HepG2 (cell line): ENCODE results near the gene NAXD. TPM values are rescaled to one million over a fixed set of nuclear protein-coding genes. Genes with fewer than 3 reads are reported as not detected.
"Not testable (repeated sequence)": the region's sequence is repeated elsewhere in the genome, so short reads cannot be mapped to it uniquely, and the experiment has no call there.

ENCODE experiments used
- ATAC-seq: fragments of 200-7000 bp; cut with Tn5 transposase; 3 replicates; pipeline ENCODE4 v1.9.1; 2020; ENCODE audit warnings: mild to moderate bottlenecking, moderate library complexity
- BruUV-seq: library from RNA; stranded (reverse); fragments of 400-500 nt; replicated peaks from 2 replicates; lab custom pipeline; 2021; lab: Mats Ljungman, UMichigan
- CTCF ChIA-PET: fragments of 300-600 bp; formaldehyde crosslinking; extraction: SDS; loops from one replicate; lab custom pipeline; 2021; ENCODE audit warnings: low total read pairs, inconsistent platforms, low intra/inter-chr PET ratio; lab: Yijun Ruan, JAX
- POLR2A ChIA-PET: fragments of 350-600 bp; sonication (Branson Sonifier 250); formaldehyde crosslinking; loops from one replicate; lab custom pipeline; 2020; ENCODE audit warnings: antibody characterized with exemption, inconsistent platforms; lab: Yijun Ruan, JAX
- DNase-seq: peaks from one replicate; pipeline ENCODE4 v3.0.0-alpha.2; 2015; ENCODE audit warnings: low spot score
- FAIRE-seq: peaks from 3 replicates; lab custom pipeline; 2011; peaks lifted over from hg19 to GRCh38; lab: Jason Lieb, UNC
- H2AFZ ChIP-seq: one replicate; pipeline ENCODE4 v1.6.1; 2011; ENCODE audit warnings: low read length, inconsistent platforms
- H3K27ac ChIP-seq: fragments of 300-600 bp; 3 replicates; pipeline ENCODE4 v1.8.0; 2011; ENCODE audit warnings: mixed run types, mild to moderate bottlenecking, mixed read lengths, low read length, inconsistent platforms; ENCODE audit not compliant: insufficient read depth; ENCODE audit errors: extremely low read length
- H3K27me3 ChIP-seq, 2 experiments: fragments of 200-600 bp in 1 of 2; 2 replicates in 1 of 2; 3 replicates in 1 of 2; pipeline versions ENCODE4 v1.6.0 to v1.8.0; 2011; ENCODE audit warnings: low read length in 2 of 2, mild to moderate bottlenecking in 2 of 2, moderate library complexity in 2 of 2, inconsistent platforms in 1 of 2; ENCODE audit not compliant: insufficient read depth in 2 of 2, control insufficient read depth in 1 of 2
- H3K36me3 ChIP-seq, 2 experiments: fragments of 200-600 bp in 1 of 2; replicated peaks in 1 of 2; 2 replicates in 1 of 2; 3 replicates in 1 of 2; pipeline versions ENCODE4 v1.5.1 to v1.8.0; 2011; ENCODE audit warnings: low read length in 2 of 2, inconsistent platforms in 1 of 2; ENCODE audit not compliant: insufficient read depth in 2 of 2, control insufficient read depth in 1 of 2
- H3K4me1 ChIP-seq: 2 replicates; pipeline ENCODE4 v1.5.1; 2012; ENCODE audit warnings: low read length, inconsistent platforms; ENCODE audit not compliant: insufficient read depth
- H3K4me2 ChIP-seq: 2 replicates; pipeline ENCODE4 v1.6.0; 2011; ENCODE audit warnings: low read depth, low read length, inconsistent platforms
- H3K4me3 ChIP-seq, 3 experiments: fragments of 200-600 bp in 1 of 3; sonication (generic), shearing (Covaris generic) in 1 of 3; replicated peaks in 1 of 3; 2 replicates each; pipeline ENCODE4 v1.5.1; 2011 to 2016; ENCODE audit warnings: low read length in 3 of 3, inconsistent platforms in 2 of 3, low read depth in 2 of 3, mild to moderate bottlenecking in 2 of 3, control low read depth in 1 of 3, mixed read lengths in 1 of 3; ENCODE audit not compliant: insufficient read depth in 1 of 3
- H3K79me2 ChIP-seq: one replicate; pipeline ENCODE4 v1.6.1; 2011; ENCODE audit warnings: low read length, inconsistent platforms; ENCODE audit not compliant: insufficient read depth
- H3K9ac ChIP-seq: 2 replicates; pipeline ENCODE4 v1.6.0; 2011; ENCODE audit warnings: mild to moderate bottlenecking, low read depth, low read length, inconsistent platforms; ENCODE audit not compliant: insufficient read depth
- H3K9me3 ChIP-seq: 2 replicates; pipeline ENCODE4 v1.5.1; 2012; ENCODE audit warnings: mild to moderate bottlenecking, low read length
- H4K20me1 ChIP-seq: 2 replicates; pipeline ENCODE4 v1.6.0; 2011; ENCODE audit warnings: inconsistent platforms, mild to moderate bottlenecking, low read length, moderate library complexity; ENCODE audit not compliant: insufficient read depth
- HOXA5 ChIP-seq: sonication (generic); formaldehyde crosslinking; IDR thresholded peaks from 2 replicates; pipeline ENCODE4 v1.4.0; 2020; ENCODE audit warnings: missing genetic modification reagents
- MIER3 ChIP-seq: IDR thresholded peaks from 2 replicates; pipeline ENCODE4 v1.6.1; 2016; ENCODE audit warnings: missing compliant biosample characterization, borderline replicate concordance
- PPARG ChIP-seq: conservative IDR thresholded peaks from 2 replicates; pipeline ENCODE4 v1.6.1; 2016; ENCODE audit warnings: missing biosample characterization, missing genetic modification reagents
- RAD21 ChIP-seq: fragments of 450-650 bp; formaldehyde crosslinking; IDR thresholded peaks from 2 replicates; pipeline ENCODE4 v1.5.0; 2020; ENCODE audit warnings: mild to moderate bottlenecking
- ZNF263 ChIP-seq: sonication (generic); formaldehyde crosslinking; IDR thresholded peaks from 2 replicates; pipeline ENCODE4 v1.4.0; 2020; ENCODE audit warnings: missing genetic modification reagents
- ZNF496 ChIP-seq: sonication (generic); formaldehyde crosslinking; IDR thresholded peaks from 2 replicates; pipeline ENCODE4 v1.8.1; 2023; ENCODE audit warnings: mild to moderate bottlenecking, moderate library complexity, missing genetic modification reagents; ENCODE audit not compliant: insufficient replicate concordance
- ZNF572 ChIP-seq: sonication (generic); formaldehyde crosslinking; IDR thresholded peaks from 2 replicates; pipeline ENCODE4 v1.5.1; 2020; ENCODE audit warnings: mild to moderate bottlenecking, missing genetic modification reagents
- WGBS: methylation state at CpG from one replicate; pipeline ENCODE4 v1.1.6; 2017; ENCODE audit warnings: low lambda C conversion rate; 5-methylcytosine and 5-hydroxymethylcytosine counted together
- in situ Hi-C: cut with HindIII; loops from 2 replicates; pipeline ENCODE4 v1.10.0; 2017; ENCODE audit warnings: low pct_unique_long_range_greater_than_20kb; ENCODE audit not compliant: extremely low pct_ligation_motif_present
- intact Hi-C: fragments of 100-400 bp; cut with micrococcal nuclease; formaldehyde crosslinking; loops from one replicate; pipeline ENCODE4 v1.10.0; 2022; ENCODE audit not compliant: unreplicated experiment
- polyA plus RNA-seq, 8 experiments: library from polyadenylated mRNA; depleted of rRNA in 3 of 8; stranded (reverse) in 7 of 8; unstranded in 1 of 8; fragments of >200 nt; fragmentation: Illumina TruSeq in 4 of 8; extraction: Trizol in 4 of 8; gene quantifications; 2 replicates each; pipeline versions ENCODE4 v1.2.1 to v1.2.3, GENCODE V29; 2011 to 2016; ENCODE audit warnings: low read depth in 4 of 8, missing spikeins in 1 of 8, mixed read lengths in 1 of 8; ENCODE audit not compliant: insufficient read depth in 1 of 8
- total RNA-seq, 5 experiments: library from RNA; depleted of rRNA; stranded (reverse); fragments of >200 nt; fragmentation: Illumina TruSeq; extraction: Trizol; gene quantifications; 2 replicates each; pipeline ENCODE4 v1.2.3, GENCODE V29; 2016; ENCODE audit warnings: low read depth in 1 of 5
- TF ChIP-seq, protein P1 (sequence below): sonication (generic); formaldehyde crosslinking; IDR thresholded peaks from 2 replicates; pipeline ENCODE4 v1.5.0; 2020; ENCODE audit warnings: mild to moderate bottlenecking, missing genetic modification reagents, borderline replicate concordance
- TF ChIP-seq, protein P2 (sequence below): sonication (generic); formaldehyde crosslinking; IDR thresholded peaks from 2 replicates; pipeline ENCODE4 v1.5.0; 2020; ENCODE audit warnings: mild to moderate bottlenecking, missing genetic modification reagents

The NAXD gene
- total and polyA plus RNA-seq, 2 of the 13 experiments (the other 11 are each of a cell fraction or from before 2014, with no cell fraction given), result 19.0 to 23.2 TPM

DNA sequence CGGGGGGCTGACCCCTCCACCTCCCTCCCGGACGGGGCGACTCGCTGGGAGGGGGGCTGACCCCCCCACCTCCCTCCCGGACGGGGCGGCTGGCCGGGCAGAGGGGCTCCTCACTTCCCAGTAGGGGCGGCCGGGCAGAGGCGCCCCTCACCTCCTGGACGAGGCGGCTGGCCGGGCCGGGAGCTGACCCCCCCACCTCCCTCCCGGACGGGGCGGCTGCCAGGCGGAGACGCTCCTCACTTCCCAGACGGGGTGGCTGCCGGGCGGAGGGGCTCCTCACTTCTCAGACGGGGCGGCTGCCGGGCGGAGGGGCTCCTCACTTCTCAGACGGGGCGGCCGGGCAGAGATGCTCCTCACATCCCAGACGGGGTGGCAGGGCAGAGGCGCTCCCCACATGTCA lies 9.1 kb upstream of the NAXD start:
- H3K36me3 ChIP-seq, FAIRE-seq, BruUV-seq, ATAC-seq, H3K27ac ChIP-seq, CTCF ChIA-PET, intact Hi-C loops, POLR2A ChIA-PET, H3K9me3 ChIP-seq, H3K9ac ChIP-seq, H2AFZ ChIP-seq, H3K79me2 ChIP-seq, H4K20me1 ChIP-seq, in situ Hi-C loops, H3K4me3 ChIP-seq, DNase-seq, H3K4me2 ChIP-seq, H3K27me3 ChIP-seq: not testable (repeated sequence)
- peaks cover 25% of the 10 kb centered on the region for H3K4me1 ChIP-seq
- whole genome bisulfite sequencing, result 87% methylated on average over 14 of the region's 33 CpGs

DNA sequence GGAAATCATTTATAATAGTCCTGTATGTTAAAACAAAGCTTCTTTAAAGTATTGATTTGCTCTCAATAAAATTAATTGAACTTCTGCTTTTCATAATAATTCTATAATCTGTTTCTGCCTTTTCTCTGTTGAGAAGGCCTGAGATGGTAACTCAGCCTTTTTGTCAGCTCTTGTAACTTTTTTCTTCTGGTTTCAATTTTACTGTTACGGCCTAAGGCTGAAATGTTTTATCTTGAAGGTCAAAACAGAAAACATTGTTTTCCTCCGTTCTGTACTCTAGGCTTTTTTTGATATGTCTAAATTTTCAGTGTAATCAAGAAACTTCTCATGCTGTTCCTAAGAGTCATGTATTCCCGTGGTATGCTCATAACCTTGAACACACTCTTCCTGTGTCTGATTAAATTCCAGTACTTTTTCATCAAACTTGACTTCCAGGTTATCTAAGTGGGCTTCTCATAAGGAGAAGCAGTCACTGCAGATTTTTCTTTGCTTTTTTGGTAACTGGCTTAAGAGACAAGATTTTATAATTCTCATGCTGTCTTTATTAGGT lies 7.6 kb upstream of the NAXD start:
- 49% methylated on average over 3 of the region's 3 CpGs for WGBS
- CTCF ChIA-PET, result no interaction called here
- Histone ChIP-seq H3K4me1 (peaks cover 32% of the 10 kb centered on the region), H3K9me3 (no peaks in the 10 kb centered on the region), H3K4me2 (no peak overlapping the region), H3K79me2 (no peaks in the 10 kb centered on the region), H3K9ac (no peak overlapping the region), H4K20me1 (no peaks in the 10 kb centered on the region), H3K4me3 (no peak overlapping the region), H3K27ac (no peak overlapping the region), H3K27me3 (peaks cover 1 to 13% of the 10 kb centered on the region in 2 experiments; a peak in 3 of 5 replicates), H2AFZ (no peak overlapping the region), H3K36me3 (no peaks in the 10 kb centered on the region)
- intact Hi-C loops (no loop called here), in situ Hi-C loops (no loop called here)
- POLR2A ChIA-PET, result no interaction called here
- BruUV-seq, result no TSS peak
- DNase-seq (no peak), FAIRE-seq (no peak), ATAC-seq (no peak)
- TF ChIP-seq ZNF263 (CRISPR knock-in tag) (no peak), ZNF572 (CRISPR knock-in tag) (no peak), PPARG (CRISPR knock-in tag) (no peak), HOXA5 (CRISPR knock-in tag) (no peak), ZNF496 (CRISPR knock-in tag) (no peak), MIER3 (CRISPR knock-in tag) (no peak), RAD21 (no peak)
- TF ChIP-seq, protein P1, sequence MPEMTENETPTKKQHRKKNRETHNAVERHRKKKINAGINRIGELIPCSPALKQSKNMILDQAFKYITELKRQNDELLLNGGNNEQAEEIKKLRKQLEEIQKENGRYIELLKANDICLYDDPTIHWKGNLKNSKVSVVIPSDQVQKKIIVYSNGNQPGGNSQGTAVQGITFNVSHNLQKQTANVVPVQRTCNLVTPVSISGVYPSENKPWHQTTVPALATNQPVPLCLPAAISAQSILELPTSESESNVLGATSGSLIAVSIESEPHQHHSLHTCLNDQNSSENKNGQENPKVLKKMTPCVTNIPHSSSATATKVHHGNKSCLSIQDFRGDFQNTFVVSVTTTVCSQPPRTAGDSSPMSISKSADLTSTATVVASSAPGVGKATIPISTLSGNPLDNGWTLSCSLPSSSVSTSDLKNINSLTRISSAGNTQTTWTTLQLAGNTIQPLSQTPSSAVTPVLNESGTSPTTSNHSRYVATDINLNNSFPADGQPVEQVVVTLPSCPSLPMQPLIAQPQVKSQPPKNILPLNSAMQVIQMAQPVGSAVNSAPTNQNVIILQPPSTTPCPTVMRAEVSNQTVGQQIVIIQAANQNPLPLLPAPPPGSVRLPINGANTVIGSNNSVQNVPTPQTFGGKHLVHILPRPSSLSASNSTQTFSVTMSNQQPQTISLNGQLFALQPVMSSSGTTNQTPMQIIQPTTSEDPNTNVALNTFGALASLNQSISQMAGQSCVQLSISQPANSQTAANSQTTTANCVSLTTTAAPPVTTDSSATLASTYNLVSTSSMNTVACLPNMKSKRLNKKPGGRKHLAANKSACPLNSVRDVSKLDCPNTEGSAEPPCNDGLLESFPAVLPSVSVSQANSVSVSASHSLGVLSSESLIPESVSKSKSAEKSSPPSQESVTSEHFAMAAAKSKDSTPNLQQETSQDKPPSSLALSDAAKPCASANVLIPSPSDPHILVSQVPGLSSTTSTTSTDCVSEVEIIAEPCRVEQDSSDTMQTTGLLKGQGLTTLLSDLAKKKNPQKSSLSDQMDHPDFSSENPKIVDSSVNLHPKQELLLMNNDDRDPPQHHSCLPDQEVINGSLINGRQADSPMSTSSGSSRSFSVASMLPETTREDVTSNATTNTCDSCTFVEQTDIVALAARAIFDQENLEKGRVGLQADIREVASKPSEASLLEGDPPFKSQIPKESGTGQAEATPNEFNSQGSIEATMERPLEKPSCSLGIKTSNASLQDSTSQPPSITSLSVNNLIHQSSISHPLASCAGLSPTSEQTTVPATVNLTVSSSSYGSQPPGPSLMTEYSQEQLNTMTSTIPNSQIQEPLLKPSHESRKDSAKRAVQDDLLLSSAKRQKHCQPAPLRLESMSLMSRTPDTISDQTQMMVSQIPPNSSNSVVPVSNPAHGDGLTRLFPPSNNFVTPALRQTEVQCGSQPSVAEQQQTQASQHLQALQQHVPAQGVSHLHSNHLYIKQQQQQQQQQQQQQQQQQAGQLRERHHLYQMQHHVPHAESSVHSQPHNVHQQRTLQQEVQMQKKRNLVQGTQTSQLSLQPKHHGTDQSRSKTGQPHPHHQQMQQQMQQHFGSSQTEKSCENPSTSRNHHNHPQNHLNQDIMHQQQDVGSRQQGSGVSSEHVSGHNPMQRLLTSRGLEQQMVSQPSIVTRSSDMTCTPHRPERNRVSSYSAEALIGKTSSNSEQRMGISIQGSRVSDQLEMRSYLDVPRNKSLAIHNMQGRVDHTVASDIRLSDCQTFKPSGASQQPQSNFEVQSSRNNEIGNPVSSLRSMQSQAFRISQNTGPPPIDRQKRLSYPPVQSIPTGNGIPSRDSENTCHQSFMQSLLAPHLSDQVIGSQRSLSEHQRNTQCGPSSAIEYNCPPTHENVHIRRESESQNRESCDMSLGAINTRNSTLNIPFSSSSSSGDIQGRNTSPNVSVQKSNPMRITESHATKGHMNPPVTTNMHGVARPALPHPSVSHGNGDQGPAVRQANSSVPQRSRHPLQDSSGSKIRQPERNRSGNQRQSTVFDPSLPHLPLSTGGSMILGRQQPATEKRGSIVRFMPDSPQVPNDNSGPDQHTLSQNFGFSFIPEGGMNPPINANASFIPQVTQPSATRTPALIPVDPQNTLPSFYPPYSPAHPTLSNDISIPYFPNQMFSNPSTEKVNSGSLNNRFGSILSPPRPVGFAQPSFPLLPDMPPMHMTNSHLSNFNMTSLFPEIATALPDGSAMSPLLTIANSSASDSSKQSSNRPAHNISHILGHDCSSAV (CRISPR knock-in tag), result no peak
- TF ChIP-seq, protein P2, sequence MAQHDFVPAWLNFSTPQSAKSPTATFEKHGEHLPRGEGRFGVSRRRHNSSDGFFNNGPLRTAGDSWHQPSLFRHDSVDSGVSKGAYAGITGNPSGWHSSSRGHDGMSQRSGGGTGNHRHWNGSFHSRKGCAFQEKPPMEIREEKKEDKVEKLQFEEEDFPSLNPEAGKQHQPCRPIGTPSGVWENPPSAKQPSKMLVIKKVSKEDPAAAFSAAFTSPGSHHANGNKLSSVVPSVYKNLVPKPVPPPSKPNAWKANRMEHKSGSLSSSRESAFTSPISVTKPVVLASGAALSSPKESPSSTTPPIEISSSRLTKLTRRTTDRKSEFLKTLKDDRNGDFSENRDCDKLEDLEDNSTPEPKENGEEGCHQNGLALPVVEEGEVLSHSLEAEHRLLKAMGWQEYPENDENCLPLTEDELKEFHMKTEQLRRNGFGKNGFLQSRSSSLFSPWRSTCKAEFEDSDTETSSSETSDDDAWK, result no peak
